Panc1 (cell line): ENCODE measurements around the gene AVL9.
"Not testable (repeated sequence)": the region's sequence is repeated elsewhere in the genome, so short reads cannot be mapped to it uniquely, and the experiment has no call there.

Experiments used
- POLR2AphosphoS5 ChIP-seq: IDR thresholded peaks from 2 replicates; pipeline ENCODE4 v1.6.1; 2012; ENCODE audit warnings: mild to moderate bottlenecking, low read depth, low read length, moderate library complexity
- SIN3A ChIP-seq: IDR thresholded peaks from 2 replicates; pipeline ENCODE4 v1.6.1; 2012; ENCODE audit warnings: low read depth, mild to moderate bottlenecking, low read length, moderate library complexity, borderline replicate concordance; ENCODE audit not compliant: insufficient read depth
- TCF7L2 ChIP-seq: IDR thresholded peaks from 2 replicates; pipeline ENCODE4 v1.6.1; 2011; ENCODE audit warnings: mild to moderate bottlenecking, low read depth, low read length, inconsistent platforms
- TF ChIP-seq, protein P1 (sequence below): fragments of 450-650 bp; IDR thresholded peaks from 2 replicates; pipeline ENCODE4 v1.5.1; 2017; ENCODE audit warnings: mild to moderate bottlenecking
- TF ChIP-seq, protein P2 (sequence below), 2 experiments: IDR thresholded peaks; 2 replicates each; pipeline ENCODE4 v1.6.1; 2011 to 2012; ENCODE audit warnings: low read depth in 2 of 2, control low read depth in 1 of 2, low read length in 1 of 2, mild to moderate bottlenecking in 1 of 2, moderate library complexity in 1 of 2; ENCODE audit not compliant: insufficient read depth in 1 of 2

DNA sequence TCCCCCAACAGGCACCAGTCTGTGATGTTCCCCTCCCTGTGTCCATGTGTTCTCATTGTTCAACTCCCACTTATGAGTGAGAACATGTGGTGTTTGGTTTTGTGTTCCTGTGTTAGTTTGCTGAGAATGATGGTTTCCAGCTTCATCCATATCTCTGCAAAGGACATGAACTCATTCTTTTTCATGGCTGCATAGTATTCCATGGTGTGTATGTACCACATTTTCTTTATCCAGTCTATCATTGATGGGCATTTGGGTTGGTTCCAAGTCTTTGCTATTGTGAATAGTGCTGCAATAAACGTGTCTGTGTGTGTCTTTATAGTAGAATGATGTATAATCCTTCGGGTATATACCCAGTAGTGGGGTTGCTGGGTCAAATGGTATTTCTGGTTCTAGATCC lies 4.5 kb downstream of the AVL9 start:
- TF ChIP-seq, protein P1, sequence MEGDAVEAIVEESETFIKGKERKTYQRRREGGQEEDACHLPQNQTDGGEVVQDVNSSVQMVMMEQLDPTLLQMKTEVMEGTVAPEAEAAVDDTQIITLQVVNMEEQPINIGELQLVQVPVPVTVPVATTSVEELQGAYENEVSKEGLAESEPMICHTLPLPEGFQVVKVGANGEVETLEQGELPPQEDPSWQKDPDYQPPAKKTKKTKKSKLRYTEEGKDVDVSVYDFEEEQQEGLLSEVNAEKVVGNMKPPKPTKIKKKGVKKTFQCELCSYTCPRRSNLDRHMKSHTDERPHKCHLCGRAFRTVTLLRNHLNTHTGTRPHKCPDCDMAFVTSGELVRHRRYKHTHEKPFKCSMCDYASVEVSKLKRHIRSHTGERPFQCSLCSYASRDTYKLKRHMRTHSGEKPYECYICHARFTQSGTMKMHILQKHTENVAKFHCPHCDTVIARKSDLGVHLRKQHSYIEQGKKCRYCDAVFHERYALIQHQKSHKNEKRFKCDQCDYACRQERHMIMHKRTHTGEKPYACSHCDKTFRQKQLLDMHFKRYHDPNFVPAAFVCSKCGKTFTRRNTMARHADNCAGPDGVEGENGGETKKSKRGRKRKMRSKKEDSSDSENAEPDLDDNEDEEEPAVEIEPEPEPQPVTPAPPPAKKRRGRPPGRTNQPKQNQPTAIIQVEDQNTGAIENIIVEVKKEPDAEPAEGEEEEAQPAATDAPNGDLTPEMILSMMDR = not testable (repeated sequence)
- TF ChIP-seq POLR2AphosphoS5, SIN3A, TCF7L2: not testable (repeated sequence)
- TF ChIP-seq, protein P2, sequence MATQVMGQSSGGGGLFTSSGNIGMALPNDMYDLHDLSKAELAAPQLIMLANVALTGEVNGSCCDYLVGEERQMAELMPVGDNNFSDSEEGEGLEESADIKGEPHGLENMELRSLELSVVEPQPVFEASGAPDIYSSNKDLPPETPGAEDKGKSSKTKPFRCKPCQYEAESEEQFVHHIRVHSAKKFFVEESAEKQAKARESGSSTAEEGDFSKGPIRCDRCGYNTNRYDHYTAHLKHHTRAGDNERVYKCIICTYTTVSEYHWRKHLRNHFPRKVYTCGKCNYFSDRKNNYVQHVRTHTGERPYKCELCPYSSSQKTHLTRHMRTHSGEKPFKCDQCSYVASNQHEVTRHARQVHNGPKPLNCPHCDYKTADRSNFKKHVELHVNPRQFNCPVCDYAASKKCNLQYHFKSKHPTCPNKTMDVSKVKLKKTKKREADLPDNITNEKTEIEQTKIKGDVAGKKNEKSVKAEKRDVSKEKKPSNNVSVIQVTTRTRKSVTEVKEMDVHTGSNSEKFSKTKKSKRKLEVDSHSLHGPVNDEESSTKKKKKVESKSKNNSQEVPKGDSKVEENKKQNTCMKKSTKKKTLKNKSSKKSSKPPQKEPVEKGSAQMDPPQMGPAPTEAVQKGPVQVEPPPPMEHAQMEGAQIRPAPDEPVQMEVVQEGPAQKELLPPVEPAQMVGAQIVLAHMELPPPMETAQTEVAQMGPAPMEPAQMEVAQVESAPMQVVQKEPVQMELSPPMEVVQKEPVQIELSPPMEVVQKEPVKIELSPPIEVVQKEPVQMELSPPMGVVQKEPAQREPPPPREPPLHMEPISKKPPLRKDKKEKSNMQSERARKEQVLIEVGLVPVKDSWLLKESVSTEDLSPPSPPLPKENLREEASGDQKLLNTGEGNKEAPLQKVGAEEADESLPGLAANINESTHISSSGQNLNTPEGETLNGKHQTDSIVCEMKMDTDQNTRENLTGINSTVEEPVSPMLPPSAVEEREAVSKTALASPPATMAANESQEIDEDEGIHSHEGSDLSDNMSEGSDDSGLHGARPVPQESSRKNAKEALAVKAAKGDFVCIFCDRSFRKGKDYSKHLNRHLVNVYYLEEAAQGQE (IDR thresholded peaks at IDR 0.05; ENCODE audit: insufficient read depth in 1 of 2, low read depth in 2 of 2, low read length in 1 of 2) = not testable (repeated sequence)
